ENCODE data around the gene NFYB.

DNA sequence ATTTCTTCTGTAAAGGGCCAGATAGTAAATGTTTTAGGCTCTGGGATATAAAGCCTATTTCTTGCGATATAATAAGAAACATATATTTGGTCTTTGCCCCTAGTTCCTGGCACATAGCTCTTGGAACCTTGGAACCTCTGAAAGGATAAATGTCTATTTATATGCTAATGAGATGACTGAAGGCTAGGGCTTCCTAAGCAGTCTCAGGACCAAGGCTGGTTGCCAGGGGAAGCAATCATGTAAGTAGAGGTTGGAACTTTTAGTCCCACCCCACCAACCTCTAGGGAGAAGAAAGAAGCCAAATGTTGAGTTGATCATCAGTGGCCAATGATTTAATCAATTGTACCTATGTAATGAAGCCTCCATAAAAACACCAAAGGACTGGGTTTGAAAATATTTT, 26.6 kb upstream of the NFYB start:
- TF ChIP-seq CTCF (conservative IDR thresholded peaks at IDR 0.05; ENCODE audit: low read depth, low read length) = no peak
- TF ChIP-seq EZH2 (IDR thresholded peaks at IDR 0.05; ENCODE audit: borderline replicate concordance, low read depth, low read length, poor library complexity, severe bottlenecking) = no peak
